Cerebellar nuclear complex (tissue), 1 donor: ENCODE measurements around the gene CEP70.

Experiments
- DNase-seq, 2 experiments: peaks; one replicate each; lab custom pipeline; 2025; lab: John Stamatoyannopoulos, UW

CEP70 gene

GRCh38 chr3:138451595-138452162 is 142.4 kb downstream of the CEP70 start:
- DNase-seq: no peak

- DNase-seq: no peak
Observed at GRCh38 chr3:138450704-138451424, 143.2 kb downstream of the CEP70 start.

- no peak for DNase-seq
Observed at GRCh38 chr3:138450181-138450580, 143.9 kb downstream of the CEP70 start.

GRCh38 chr3:138449490-138449889 is 144.6 kb downstream of the CEP70 start:
- no peak for DNase-seq

GRCh38 chr3:138448631-138449030 is 145.4 kb downstream of the CEP70 start:
- DNase-seq: no peak

GRCh38 chr3:138445654-138446053 is 148.4 kb downstream of the CEP70 start:
- no peak for DNase-seq

GRCh38 chr3:138445236-138445635 is 148.8 kb downstream of the CEP70 start:
- no peak for DNase-seq
